Esophagus squamous epithelium (tissue), 5 donors: Measurements from ENCODE around the gene DLGAP4. TPM values are rescaled to one million over a fixed set of nuclear protein-coding genes. Genes with fewer than 3 reads are reported as not detected.

Experiments used
- DNase-seq: peaks from one replicate; lab custom pipeline; 2025; lab: John Stamatoyannopoulos, UW
- H3K27ac ChIP-seq, 4 donors: fragments of 200-600 bp; sonication (generic); one replicate each; pipeline ENCODE4 v1.5.1; 2016 to 2019; ENCODE audit warnings: mild to moderate bottlenecking in 1 of 4
- H3K27me3 ChIP-seq, 4 donors: fragments of 200-600 bp; sonication (generic); 1 replicate in 3 of 4; 2 replicates in 1 of 4; pipeline versions ENCODE4 v1.5.1 to v1.6.0; 2017 to 2021; ENCODE audit warnings: antibody characterized with exemption in 1 of 4
- H3K36me3 ChIP-seq, 3 donors: fragments of 200-600 bp; sonication (generic); one replicate each; pipeline ENCODE4 v1.5.1; 2016 to 2019
- H3K4me1 ChIP-seq, 3 donors: fragments of 200-600 bp; sonication (generic); one replicate each; pipeline ENCODE4 v1.5.1; 2017 to 2019
- H3K4me3 ChIP-seq, 4 donors: fragments of 200-600 bp; sonication (generic); 1 replicate in 3 of 4; 2 replicates in 1 of 4; pipeline ENCODE4 v1.5.1; 2016 to 2019; ENCODE audit warnings: mild to moderate bottlenecking in 2 of 4, moderate library complexity in 1 of 4
- H3K9me3 ChIP-seq, 3 donors: fragments of 200-600 bp; sonication (generic); one replicate each; pipeline ENCODE4 v1.5.1; 2016 to 2019
- POLR2A ChIP-seq, 4 donors: fragments of 450-650 bp; IDR thresholded peaks; one replicate each; pipeline ENCODE4 v1.6.1; 2017; ENCODE audit warnings: antibody characterized with exemption in 4 of 4, mild to moderate bottlenecking in 4 of 4, moderate library complexity in 3 of 4
- WGBS, 2 donors: methylation state at CpG; one replicate each; pipeline ENCODE4 v1.1.5; 2018; 5-methylcytosine and 5-hydroxymethylcytosine counted together
- intact Hi-C: fragments of 100-400 bp; cut with DNase I; formaldehyde crosslinking; loops from one replicate; pipeline ENCODE4 v1.15.0; 2022
- total RNA-seq, 4 donors: library from RNA; depleted of rRNA; stranded (reverse); fragments of >200 nt; gene quantifications; one replicate each; pipeline ENCODE4 v1.1.0, GENCODE V29; 2016
- TF ChIP-seq, protein P1 (sequence below), 6 experiments: fragments of 450-650 bp in 4 of 6; fragments of 200-600 bp in 2 of 6; sonication (generic) in 2 of 6; IDR thresholded peaks; one replicate each; pipeline ENCODE4 v1.5.1; 2016 to 2019; ENCODE audit warnings: antibody characterized with exemption in 6 of 6, mild to moderate bottlenecking in 4 of 6, moderate library complexity in 4 of 6
- donor health status: DM: yes; HTN: yes; CAD: no.

The DLGAP4 gene
- total RNA-seq, 4 donors from 2014 or later, result 9.4 to 40.4 (median 16.4) TPM

DNA sequence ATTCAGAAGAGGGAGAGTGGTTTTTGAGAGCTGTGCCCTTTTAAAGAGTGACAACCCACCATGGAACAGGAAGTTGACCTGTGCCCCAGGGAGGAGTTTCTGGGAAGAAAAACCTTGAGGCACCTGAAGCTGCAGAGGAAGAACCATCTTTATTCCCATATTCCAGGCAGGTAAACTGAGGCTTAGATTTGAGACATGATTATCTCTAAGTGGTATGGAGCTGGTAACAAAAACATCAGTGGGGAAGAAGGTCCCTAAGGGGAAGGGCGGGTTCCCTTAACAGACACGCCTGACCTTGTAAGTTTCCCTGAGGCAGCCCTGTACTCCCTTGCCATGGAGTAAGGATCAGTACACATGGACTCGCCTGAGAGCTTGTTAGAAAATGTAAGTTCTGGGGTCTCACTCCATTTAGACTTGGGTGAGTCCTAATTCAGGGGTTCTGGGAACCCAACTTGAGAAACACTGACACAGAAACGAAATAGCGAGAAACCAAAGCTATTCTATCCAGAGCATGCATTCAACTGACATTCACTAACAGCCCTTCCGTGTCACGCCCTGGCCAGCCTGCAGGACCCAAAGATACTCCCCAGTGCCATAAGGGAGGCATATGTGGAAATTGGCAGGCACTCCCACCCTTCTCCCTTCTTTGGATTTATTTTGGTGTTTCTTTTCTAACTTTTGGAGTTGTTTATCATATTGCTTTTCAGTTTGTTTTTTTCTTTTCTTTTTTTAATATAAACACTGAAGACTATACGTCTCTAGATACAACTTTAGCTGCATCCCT, 90.9 kb downstream of the DLGAP4 start:
- Histone ChIP-seq H3K27ac (no peak overlapping the region), H3K27me3 (peaks cover 0 to 58% (median 1%) of the 10 kb centered on the region in 4 donors), H3K36me3 (no peaks in the 10 kb centered on the region), H3K4me1 (peaks cover 0 to 9% (median 5%) of the 10 kb centered on the region in 3 donors), H3K4me3 (no peak overlapping the region), H3K9me3 (no peaks in the 10 kb centered on the region)
- WGBS, 2 donors, result 53 to 62% methylated on average over 8 of the region's 8 CpGs
- TF ChIP-seq, protein P1, sequence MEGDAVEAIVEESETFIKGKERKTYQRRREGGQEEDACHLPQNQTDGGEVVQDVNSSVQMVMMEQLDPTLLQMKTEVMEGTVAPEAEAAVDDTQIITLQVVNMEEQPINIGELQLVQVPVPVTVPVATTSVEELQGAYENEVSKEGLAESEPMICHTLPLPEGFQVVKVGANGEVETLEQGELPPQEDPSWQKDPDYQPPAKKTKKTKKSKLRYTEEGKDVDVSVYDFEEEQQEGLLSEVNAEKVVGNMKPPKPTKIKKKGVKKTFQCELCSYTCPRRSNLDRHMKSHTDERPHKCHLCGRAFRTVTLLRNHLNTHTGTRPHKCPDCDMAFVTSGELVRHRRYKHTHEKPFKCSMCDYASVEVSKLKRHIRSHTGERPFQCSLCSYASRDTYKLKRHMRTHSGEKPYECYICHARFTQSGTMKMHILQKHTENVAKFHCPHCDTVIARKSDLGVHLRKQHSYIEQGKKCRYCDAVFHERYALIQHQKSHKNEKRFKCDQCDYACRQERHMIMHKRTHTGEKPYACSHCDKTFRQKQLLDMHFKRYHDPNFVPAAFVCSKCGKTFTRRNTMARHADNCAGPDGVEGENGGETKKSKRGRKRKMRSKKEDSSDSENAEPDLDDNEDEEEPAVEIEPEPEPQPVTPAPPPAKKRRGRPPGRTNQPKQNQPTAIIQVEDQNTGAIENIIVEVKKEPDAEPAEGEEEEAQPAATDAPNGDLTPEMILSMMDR (IDR thresholded peaks at IDR 0.05), result no peak
- TF ChIP-seq POLR2A (IDR thresholded peaks at IDR 0.05), result no peak
- intact Hi-C loops, result no loop called here
- no peak for DNase-seq

DNA sequence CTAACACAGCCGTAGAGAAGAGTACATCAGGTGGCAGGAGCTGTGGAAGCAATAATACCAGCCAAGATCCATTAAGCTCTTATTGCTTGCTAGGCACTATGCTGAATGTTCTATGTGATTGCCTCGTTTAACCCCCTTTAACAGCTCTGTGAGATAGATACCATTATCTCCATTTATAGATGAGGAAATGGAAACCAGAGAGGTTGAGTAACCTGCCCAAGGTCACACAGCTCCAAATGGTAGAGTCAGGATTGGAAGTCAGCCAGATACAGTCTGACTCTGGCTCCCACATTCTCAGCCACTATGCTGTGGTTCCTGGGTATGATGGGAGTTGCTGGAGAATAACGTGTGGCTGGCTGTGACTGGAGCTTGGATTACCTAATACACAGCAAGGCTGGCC, 92.4 kb downstream of the DLGAP4 start:
- H3K9me3 ChIP-seq, result no peaks in the 10 kb centered on the region
- H3K4me3 ChIP-seq, result no peak overlapping the region
- H3K4me1 ChIP-seq, result peaks cover 0 to 9% (median 5%) of the 10 kb centered on the region in 3 donors
- DNase-seq, result no peak
- WGBS, 2 donors, result 52 to 63% methylated on average over 3 of the region's 3 CpGs
- intact Hi-C loops, result no loop called here
- H3K27me3 ChIP-seq, result peaks cover 0 to 60% (median 2%) of the 10 kb centered on the region in 4 donors
- TF ChIP-seq POLR2A (IDR thresholded peaks at IDR 0.05), result no peak
- TF ChIP-seq, protein P1 (IDR thresholded peaks at IDR 0.05), result no peak
- H3K36me3 ChIP-seq, result no peaks in the 10 kb centered on the region
- no peak overlapping the region for H3K27ac ChIP-seq

DNA sequence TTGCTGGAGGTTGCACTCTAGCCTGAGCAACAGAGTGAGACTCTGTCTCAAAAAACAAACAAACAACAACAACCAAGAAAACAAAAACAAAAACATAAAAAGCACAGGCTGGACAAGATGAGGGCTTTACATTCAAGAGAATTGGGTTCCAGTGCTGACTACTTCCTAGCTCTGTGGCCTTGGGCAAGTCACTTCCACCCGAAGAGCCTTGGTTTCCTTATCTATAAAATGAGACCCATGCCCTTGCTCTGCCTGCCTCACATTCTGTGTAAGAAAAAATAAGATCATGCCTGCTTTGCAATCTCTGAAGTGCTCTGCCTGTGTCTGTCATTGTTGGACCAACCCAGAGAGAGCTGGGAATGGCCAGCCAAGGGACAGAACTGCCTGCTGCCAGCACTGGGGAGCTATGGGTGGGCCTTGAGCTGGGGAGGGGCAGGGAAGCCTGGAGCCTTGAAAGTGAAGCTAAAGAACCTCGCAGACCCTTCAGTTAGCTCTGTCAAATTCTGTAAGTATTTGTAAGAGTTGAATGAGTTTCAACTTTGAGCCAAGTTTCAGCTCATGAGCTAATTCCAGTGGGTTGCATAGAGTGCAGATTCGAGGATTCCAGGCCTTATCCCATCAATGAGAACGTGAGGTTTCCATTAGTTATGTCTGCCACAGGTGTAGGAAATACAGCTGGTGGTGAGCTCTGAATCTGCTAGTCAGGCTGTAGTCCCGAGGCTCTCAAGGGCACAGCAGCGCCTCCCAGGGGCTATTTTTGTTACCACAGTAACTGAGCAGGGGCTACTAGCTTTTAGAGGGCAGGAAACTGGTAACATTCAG, 93.2 kb downstream of the DLGAP4 start:
- no peak for TF ChIP-seq POLR2A (IDR thresholded peaks at IDR 0.05)
- TF ChIP-seq, protein P1 (IDR thresholded peaks at IDR 0.05), result peak in 3 of 6 experiments; percentile 8 to 44 (median 28)
- 25 to 43% methylated on average over 4 to 6 of the region's 6 CpGs for WGBS, 2 donors
- no peak overlapping the region for H3K27ac ChIP-seq
- intact Hi-C loops, result no loop called here
- DNase-seq, result no peak
- H3K4me3 ChIP-seq, result no peak overlapping the region
- peaks cover 0 to 67% (median 2%) of the 10 kb centered on the region in 4 donors for H3K27me3 ChIP-seq
- H3K36me3 ChIP-seq, result no peaks in the 10 kb centered on the region
- peaks cover 0 to 3% (median 0%) of the 10 kb centered on the region in 3 donors for H3K9me3 ChIP-seq
- peaks cover 0 to 8% (median 5%) of the 10 kb centered on the region in 3 donors for H3K4me1 ChIP-seq

DNA sequence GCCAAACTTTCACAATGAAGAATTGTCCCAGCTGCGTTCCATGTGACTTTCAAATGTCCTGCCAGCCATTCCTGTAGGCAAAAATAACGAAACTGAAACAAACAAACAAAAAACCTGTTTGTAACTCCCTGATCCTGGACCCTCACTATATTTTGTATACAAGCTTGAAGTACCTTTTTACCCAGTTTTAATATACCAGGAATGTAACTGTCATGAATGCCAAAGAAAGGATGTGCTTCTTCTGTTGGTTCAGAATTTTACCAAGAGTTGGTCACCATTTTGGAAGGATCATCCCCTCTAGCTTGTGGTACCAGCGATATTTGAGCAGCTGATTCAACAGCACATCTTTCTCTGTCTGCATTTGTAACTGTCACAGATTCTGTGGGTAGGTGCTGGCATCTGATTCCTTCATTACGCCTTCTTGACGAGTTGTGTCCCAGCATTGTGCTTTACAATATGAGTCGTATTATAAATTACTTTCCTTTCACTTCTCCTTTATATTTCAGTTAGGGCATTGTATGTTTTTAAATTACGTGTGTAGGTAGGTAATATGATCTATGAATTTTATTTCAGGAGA, 93.9 kb downstream of the DLGAP4 start:
- no peaks in the 10 kb centered on the region for H3K36me3 ChIP-seq
- peaks cover 0 to 74% (median 2%) of the 10 kb centered on the region in 4 donors for H3K27me3 ChIP-seq
- intact Hi-C loops, result no loop called here
- DNase-seq, result no peak
- peaks cover 0 to 3% (median 0%) of the 10 kb centered on the region in 3 donors for H3K9me3 ChIP-seq
- WGBS, 2 donors, result 34 to 40% methylated on average over 7 of the region's 7 CpGs
- peaks cover 0 to under 1% (median 0%) of the 10 kb centered on the region in 3 donors for H3K4me1 ChIP-seq
- no peak overlapping the region for H3K27ac ChIP-seq
- no peak overlapping the region for H3K4me3 ChIP-seq
- TF ChIP-seq, protein P1 (IDR thresholded peaks at IDR 0.05), result no peak
- no peak for TF ChIP-seq POLR2A (IDR thresholded peaks at IDR 0.05)
